Activated CD8-positive, alpha-beta memory T cell treated with anti-CD3 and anti-CD28 coated beads, Interleukin-2, amount 50 U/mL, for 1 hour (primary cell): ENCODE measurements around the gene WNT5A.
"Not testable (repeated sequence)": the region's sequence is repeated elsewhere in the genome, so short reads cannot be mapped to it uniquely, and the experiment has no call there.

ENCODE experiments used
- DNase-seq: peaks from one replicate; pipeline ENCODE4 v3.0.0-alpha.2; 2020; ENCODE audit errors: extremely low read depth

WNT5A gene

GRCh38 chr3:55505776-55506175 is 18.7 kb upstream of the WNT5A start:
- DNase-seq: no peak

- not testable (repeated sequence) for DNase-seq
Measured at GRCh38 chr3:55505102-55505501, 18.0 kb upstream of the WNT5A start.

GRCh38 chr3:55501905-55502304 is 14.8 kb upstream of the WNT5A start:
- no peak for DNase-seq

GRCh38 chr3:55500555-55501330 is 13.6 kb upstream of the WNT5A start:
- DNase-seq: no peak

- DNase-seq: no peak
Measured at GRCh38 chr3:55498520-55498919, 11.4 kb upstream of the WNT5A start.

- no peak for DNase-seq
Measured at GRCh38 chr3:55497250-55497649, 10.1 kb upstream of the WNT5A start.

GRCh38 chr3:55494976-55495375 is 7.9 kb upstream of the WNT5A start:
- DNase-seq: no peak

GRCh38 chr3:55492976-55493375 is 5.9 kb upstream of the WNT5A start:
- DNase-seq: no peak

- DNase-seq: no peak
Measured at GRCh38 chr3:55491296-55491816, 4.2 kb upstream of the WNT5A start.

GRCh38 chr3:55490276-55490913 is 3.3 kb upstream of the WNT5A start:
- no peak for DNase-seq

GRCh38 chr3:55489798-55490132 is 2.7 kb upstream of the WNT5A start:
- no peak for DNase-seq

- no peak for DNase-seq
Measured at GRCh38 chr3:55488398-55489055, 1.4 kb upstream of the WNT5A start.

GRCh38 chr3:55487381-55488241 is 505 bp upstream of the WNT5A start:
- no peak for DNase-seq

- no peak for DNase-seq
Measured at GRCh38 chr3:55486101-55486856, 827 bp downstream of the WNT5A start.

GRCh38 chr3:55484801-55485791 is 2.0 kb downstream of the WNT5A start:
- no peak for DNase-seq

GRCh38 chr3:55484191-55484689 is 2.9 kb downstream of the WNT5A start:
- DNase-seq: no peak

GRCh38 chr3:55483196-55484095 is 3.7 kb downstream of the WNT5A start:
- DNase-seq: no peak

GRCh38 chr3:55482496-55483195 is 4.5 kb downstream of the WNT5A start:
- DNase-seq: no peak
